Measurements from ENCODE around the gene ZFP92. TPM values are rescaled to one million over a fixed set of nuclear protein-coding genes. Genes with fewer than 3 reads are reported as not detected.
"Not testable (repeated sequence)": the region's sequence is repeated elsewhere in the genome, so short reads cannot be mapped to it uniquely, and the experiment has no call there.

Gene ZFP92
- total and polyA plus RNA-seq, 2 donors = 0.19 to 0.27 TPM

- 98% methylated on average over 29 of the region's 29 CpGs for WGBS
- peaks cover 0 to 4% of the 10 kb centered on the region in 2 donors for H3K9me3 ChIP-seq (ENCODE audit: control insufficient read depth in 2 of 2, insufficient read depth in 1 of 2, low read length in 1 of 2)
- H3K4me1 ChIP-seq (ENCODE audit: control insufficient read depth in 2 of 2, insufficient read depth in 2 of 2, low read length in 2 of 2) = no peaks in the 10 kb centered on the region
- H3K27me3 ChIP-seq (ENCODE audit: control insufficient read depth in 2 of 2, insufficient read depth in 1 of 2, low read length in 1 of 2) = no peaks in the 10 kb centered on the region
- no peak within 1 kb of the TSS for H3K4me3 ChIP-seq (ENCODE audit: low read length in 2 of 2)
- H3K27ac ChIP-seq (ENCODE audit: low read depth in 1 of 2, low read length in 1 of 2) = no peak within 1 kb of the TSS
- H3K36me3 ChIP-seq (ENCODE audit: control insufficient read depth in 2 of 2, insufficient read depth in 2 of 2, low read length in 1 of 2) = no peaks in the 10 kb centered on the region
- DNase-seq (ENCODE audit: low read depth in 6 of 9, low spot score in 9 of 9) = no peak
Measured at GRCh38 chrX:153401133-153401764, 10.0 kb upstream of the ZFP92 start, which contains the start of gene PNMA6E. PNMA6E (minus strand) TSS chrX:153401350; CDS start chrX:153398849, 2,501 bp downstream.

- H3K36me3 ChIP-seq (ENCODE audit: control insufficient read depth in 2 of 2, insufficient read depth in 2 of 2, low read length in 1 of 2); H3K27ac ChIP-seq (ENCODE audit: low read depth in 1 of 2, low read length in 1 of 2); H3K27me3 ChIP-seq (ENCODE audit: control insufficient read depth in 2 of 2, insufficient read depth in 1 of 2, low read length in 1 of 2); H3K9me3 ChIP-seq (ENCODE audit: control insufficient read depth in 2 of 2, insufficient read depth in 1 of 2, low read length in 1 of 2); H3K4me3 ChIP-seq (ENCODE audit: low read length in 2 of 2); H3K4me1 ChIP-seq (ENCODE audit: control insufficient read depth in 2 of 2, insufficient read depth in 2 of 2, low read length in 2 of 2); DNase-seq (ENCODE audit: low read depth in 6 of 9, low spot score in 9 of 9): not testable (repeated sequence)
- WGBS = 97% methylated on average over 5 of the region's 5 CpGs
Measured at GRCh38 chrX:153404333-153404732, 6.9 kb upstream of the ZFP92 start.

GRCh38 chrX:153405426-153405825, 5.8 kb upstream of the ZFP92 start:
- no peak overlapping the region for H3K27ac ChIP-seq (ENCODE audit: low read depth in 1 of 2, low read length in 1 of 2)
- no peak overlapping the region for H3K4me3 ChIP-seq (ENCODE audit: low read length in 2 of 2)
- H3K36me3 ChIP-seq (ENCODE audit: control insufficient read depth in 2 of 2, insufficient read depth in 2 of 2, low read length in 1 of 2) = no peaks in the 10 kb centered on the region
- H3K4me1 ChIP-seq (ENCODE audit: control insufficient read depth in 2 of 2, insufficient read depth in 2 of 2, low read length in 2 of 2) = no peaks in the 10 kb centered on the region
- DNase-seq (ENCODE audit: low read depth in 6 of 9, low spot score in 9 of 9) = no peak
- peaks cover 0 to 1% of the 10 kb centered on the region in 2 donors for H3K27me3 ChIP-seq (ENCODE audit: control insufficient read depth in 2 of 2, insufficient read depth in 1 of 2, low read length in 1 of 2)
- 15% methylated on average over 5 of the region's 5 CpGs for WGBS
- H3K9me3 ChIP-seq (ENCODE audit: control insufficient read depth in 2 of 2, insufficient read depth in 1 of 2, low read length in 1 of 2) = peaks cover 0 to 4% of the 10 kb centered on the region in 2 donors

- 99% methylated on average over 9 of the region's 9 CpGs for WGBS
- Histone ChIP-seq H3K9me3 (ENCODE audit: control insufficient read depth in 2 of 2, insufficient read depth in 1 of 2, low read length in 1 of 2) (peaks cover 0 to 4% of the 10 kb centered on the region in 2 donors), H3K4me1 (ENCODE audit: control insufficient read depth in 2 of 2, insufficient read depth in 2 of 2, low read length in 2 of 2) (no peaks in the 10 kb centered on the region), H3K4me3 (ENCODE audit: low read length in 2 of 2) (no peak overlapping the region), H3K27me3 (ENCODE audit: control insufficient read depth in 2 of 2, insufficient read depth in 1 of 2, low read length in 1 of 2) (peaks cover 0 to 7% of the 10 kb centered on the region in 2 donors), H3K27ac (ENCODE audit: low read depth in 1 of 2, low read length in 1 of 2) (no peak overlapping the region), H3K36me3 (ENCODE audit: control insufficient read depth in 2 of 2, insufficient read depth in 2 of 2, low read length in 1 of 2) (no peaks in the 10 kb centered on the region)
- DNase-seq (ENCODE audit: low read depth in 6 of 9, low spot score in 9 of 9) = no peak
Measured at GRCh38 chrX:153406011-153406410, 5.3 kb upstream of the ZFP92 start.

GRCh38 chrX:153406903-153407302, 4.4 kb upstream of the ZFP92 start:
- Histone ChIP-seq H3K27me3 (ENCODE audit: control insufficient read depth in 2 of 2, insufficient read depth in 1 of 2, low read length in 1 of 2) (peaks cover 0 to 15% of the 10 kb centered on the region in 2 donors), H3K4me1 (ENCODE audit: control insufficient read depth in 2 of 2, insufficient read depth in 2 of 2, low read length in 2 of 2) (peaks cover 0 to 5% of the 10 kb centered on the region in 2 donors), H3K27ac (ENCODE audit: low read depth in 1 of 2, low read length in 1 of 2) (no peak overlapping the region), H3K9me3 (ENCODE audit: control insufficient read depth in 2 of 2, insufficient read depth in 1 of 2, low read length in 1 of 2) (no peaks in the 10 kb centered on the region), H3K36me3 (ENCODE audit: control insufficient read depth in 2 of 2, insufficient read depth in 2 of 2, low read length in 1 of 2) (no peaks in the 10 kb centered on the region), H3K4me3 (ENCODE audit: low read length in 2 of 2) (no peak overlapping the region)
- WGBS = 93% methylated on average over 7 of the region's 7 CpGs
- DNase-seq (ENCODE audit: low read depth in 6 of 9, low spot score in 9 of 9) = no peak

GRCh38 chrX:153407736-153408135, 3.5 kb upstream of the ZFP92 start:
- no peak overlapping the region for H3K27ac ChIP-seq (ENCODE audit: low read depth in 1 of 2, low read length in 1 of 2)
- peaks cover 0 to 22% of the 10 kb centered on the region in 2 donors for H3K27me3 ChIP-seq (ENCODE audit: control insufficient read depth in 2 of 2, insufficient read depth in 1 of 2, low read length in 1 of 2)
- 93% methylated on average over 3 of the region's 3 CpGs for WGBS
- peaks cover 0 to 6% of the 10 kb centered on the region in 2 donors for H3K4me1 ChIP-seq (ENCODE audit: control insufficient read depth in 2 of 2, insufficient read depth in 2 of 2, low read length in 2 of 2)
- no peak for DNase-seq (ENCODE audit: low read depth in 6 of 9, low spot score in 9 of 9)
- no peak overlapping the region for H3K4me3 ChIP-seq (ENCODE audit: low read length in 2 of 2)
- no peaks in the 10 kb centered on the region for H3K9me3 ChIP-seq (ENCODE audit: control insufficient read depth in 2 of 2, insufficient read depth in 1 of 2, low read length in 1 of 2)
- no peaks in the 10 kb centered on the region for H3K36me3 ChIP-seq (ENCODE audit: control insufficient read depth in 2 of 2, insufficient read depth in 2 of 2, low read length in 1 of 2)

GRCh38 chrX:153408221-153408721, 3.0 kb upstream of the ZFP92 start:
- no peak overlapping the region for H3K4me3 ChIP-seq (ENCODE audit: low read length in 2 of 2)
- WGBS = 98% methylated on average over 10 of the region's 10 CpGs
- H3K27ac ChIP-seq (ENCODE audit: low read depth in 1 of 2, low read length in 1 of 2) = no peak overlapping the region
- H3K9me3 ChIP-seq (ENCODE audit: control insufficient read depth in 2 of 2, insufficient read depth in 1 of 2, low read length in 1 of 2) = no peaks in the 10 kb centered on the region
- no peak for DNase-seq (ENCODE audit: low read depth in 6 of 9, low spot score in 9 of 9)
- H3K4me1 ChIP-seq (ENCODE audit: control insufficient read depth in 2 of 2, insufficient read depth in 2 of 2, low read length in 2 of 2) = peaks cover 0 to 6% of the 10 kb centered on the region in 2 donors
- no peaks in the 10 kb centered on the region for H3K36me3 ChIP-seq (ENCODE audit: control insufficient read depth in 2 of 2, insufficient read depth in 2 of 2, low read length in 1 of 2)
- H3K27me3 ChIP-seq (ENCODE audit: control insufficient read depth in 2 of 2, insufficient read depth in 1 of 2, low read length in 1 of 2) = peaks cover 0 to 25% of the 10 kb centered on the region in 2 donors

GRCh38 chrX:153408871-153409351, 2.4 kb upstream of the ZFP92 start:
- no peak overlapping the region for H3K4me3 ChIP-seq (ENCODE audit: low read length in 2 of 2)
- no peaks in the 10 kb centered on the region for H3K36me3 ChIP-seq (ENCODE audit: control insufficient read depth in 2 of 2, insufficient read depth in 2 of 2, low read length in 1 of 2)
- peaks cover 0 to 6% of the 10 kb centered on the region in 2 donors for H3K4me1 ChIP-seq (ENCODE audit: control insufficient read depth in 2 of 2, insufficient read depth in 2 of 2, low read length in 2 of 2)
- H3K27ac ChIP-seq (ENCODE audit: low read depth in 1 of 2, low read length in 1 of 2) = no peak overlapping the region
- no peak for DNase-seq (ENCODE audit: low read depth in 6 of 9, low spot score in 9 of 9)
- 97% methylated on average over 12 of the region's 12 CpGs for WGBS
- H3K9me3 ChIP-seq (ENCODE audit: control insufficient read depth in 2 of 2, insufficient read depth in 1 of 2, low read length in 1 of 2) = no peaks in the 10 kb centered on the region
- peaks cover 0 to 26% of the 10 kb centered on the region in 2 donors for H3K27me3 ChIP-seq (ENCODE audit: control insufficient read depth in 2 of 2, insufficient read depth in 1 of 2, low read length in 1 of 2)

GRCh38 chrX:153409414-153410101, 1.7 kb upstream of the ZFP92 start:
- no peak for DNase-seq (ENCODE audit: low read depth in 6 of 9, low spot score in 9 of 9)
- no peaks in the 10 kb centered on the region for H3K36me3 ChIP-seq (ENCODE audit: control insufficient read depth in 2 of 2, insufficient read depth in 2 of 2, low read length in 1 of 2)
- no peak overlapping the region for H3K27ac ChIP-seq (ENCODE audit: low read depth in 1 of 2, low read length in 1 of 2)
- H3K4me1 ChIP-seq (ENCODE audit: control insufficient read depth in 2 of 2, insufficient read depth in 2 of 2, low read length in 2 of 2) = peaks cover 0 to 6% of the 10 kb centered on the region in 2 donors
- H3K9me3 ChIP-seq (ENCODE audit: control insufficient read depth in 2 of 2, insufficient read depth in 1 of 2, low read length in 1 of 2) = no peaks in the 10 kb centered on the region
- no peak overlapping the region for H3K4me3 ChIP-seq (ENCODE audit: low read length in 2 of 2)
- peaks cover 0 to 26% of the 10 kb centered on the region in 2 donors for H3K27me3 ChIP-seq (ENCODE audit: control insufficient read depth in 2 of 2, insufficient read depth in 1 of 2, low read length in 1 of 2)
- 94% methylated on average over 30 of the region's 30 CpGs for WGBS
